OCI-LY3 (cell line): ENCODE results near the gene CD28.

Source experiments
- CTCF ChIP-seq: fragments of 200-600, 300-600 bp; sonication (generic); IDR thresholded peaks from 2 replicates; pipeline ENCODE4 v1.5.1; 2014; ENCODE audit warnings: antibody characterized with exemption, low read length, low read depth
- EZH2phosphoT487 ChIP-seq: fragments of 200-600 bp; shearing (Covaris generic); IDR thresholded peaks from 2 replicates; pipeline ENCODE4 v1.6.1; 2018; ENCODE audit warnings: antibody characterized with exemption, mixed run types, low read depth

GRCh38 chr2:203688798-203689197 lies 17.6 kb upstream of the CD28 start:
- no peak for TF ChIP-seq CTCF
- TF ChIP-seq EZH2phosphoT487, result no peak
